Breast epithelium (tissue), 4 donors: Measurements from ENCODE around the gene FHL1. TPM values are rescaled to one million over a fixed set of nuclear protein-coding genes. Genes with fewer than 3 reads are reported as not detected.
"Not testable (repeated sequence)": the region's sequence is repeated elsewhere in the genome, so short reads cannot be mapped to it uniquely, and the experiment has no call there.

Source experiments
- DNase-seq, 2 donors: peaks; one replicate each; pipeline ENCODE4 v3.0.0-alpha.2; 2019; ENCODE audit warnings: low spot score in 2 of 2
- H3K27ac ChIP-seq, 2 donors: fragments of 200-600 bp; sonication (generic) in 1 of 2; one replicate each; pipeline ENCODE4 v1.5.1; 2016 to 2019; ENCODE audit warnings: mild to moderate bottlenecking in 1 of 2
- H3K27me3 ChIP-seq, 2 donors: fragments of 200-600 bp; sonication (generic) in 1 of 2; one replicate each; pipeline versions ENCODE4 v1.5.1 to v1.6.0; 2017 to 2019; ENCODE audit warnings: control low read depth in 1 of 2, mild to moderate bottlenecking in 1 of 2
- H3K36me3 ChIP-seq: fragments of 200-600 bp; one replicate; pipeline ENCODE4 v1.5.1; 2019
- H3K4me1 ChIP-seq, 2 donors: fragments of 200-600 bp; sonication (generic); one replicate each; pipeline ENCODE4 v1.5.1; 2016 to 2019; ENCODE audit warnings: control low read depth in 1 of 2
- H3K4me3 ChIP-seq, 3 donors: fragments of 200-600 bp; sonication (generic); 1 replicate in 2 of 3; 2 replicates in 1 of 3; pipeline ENCODE4 v1.5.1; 2016 to 2019; ENCODE audit warnings: mild to moderate bottlenecking in 3 of 3, moderate library complexity in 2 of 3
- H3K9me3 ChIP-seq, 2 donors: fragments of 200-600 bp; sonication (generic) in 1 of 2; one replicate each; pipeline ENCODE4 v1.5.1; 2016 to 2019; ENCODE audit warnings: control low read depth in 1 of 2
- CTCF ChIP-seq, 3 donors: fragments of 450-650 bp; IDR thresholded peaks; one replicate each; pipeline ENCODE4 v1.5.1; 2016 to 2017; ENCODE audit warnings: antibody characterized with exemption in 3 of 3, mild to moderate bottlenecking in 3 of 3, moderate library complexity in 3 of 3
- POLR2A ChIP-seq: fragments of 450-650 bp; IDR thresholded peaks from one replicate; pipeline ENCODE4 v1.6.1; 2016; ENCODE audit warnings: antibody characterized with exemption, mild to moderate bottlenecking, moderate library complexity
- POLR2AphosphoS5 ChIP-seq, 3 donors: sonication (generic); formaldehyde crosslinking; IDR thresholded peaks; one replicate each; pipeline ENCODE4 v1.6.1; 2017; ENCODE audit warnings: antibody characterized with exemption in 3 of 3
- intact Hi-C: fragments of 100-400 bp; cut with DNase I; formaldehyde crosslinking; loops from one replicate; pipeline ENCODE4 v1.15.1; 2023; ENCODE audit warnings: low total_unique reads
- total RNA-seq, 3 donors: library from RNA; depleted of rRNA; stranded (reverse); fragments of >200 nt; gene quantifications; one replicate each; pipeline ENCODE4 v1.1.0, GENCODE V29; 2016

Gene FHL1
- total RNA-seq, 3 donors from 2014 or later, result 299 to 1,250 (median 654) TPM

DNA sequence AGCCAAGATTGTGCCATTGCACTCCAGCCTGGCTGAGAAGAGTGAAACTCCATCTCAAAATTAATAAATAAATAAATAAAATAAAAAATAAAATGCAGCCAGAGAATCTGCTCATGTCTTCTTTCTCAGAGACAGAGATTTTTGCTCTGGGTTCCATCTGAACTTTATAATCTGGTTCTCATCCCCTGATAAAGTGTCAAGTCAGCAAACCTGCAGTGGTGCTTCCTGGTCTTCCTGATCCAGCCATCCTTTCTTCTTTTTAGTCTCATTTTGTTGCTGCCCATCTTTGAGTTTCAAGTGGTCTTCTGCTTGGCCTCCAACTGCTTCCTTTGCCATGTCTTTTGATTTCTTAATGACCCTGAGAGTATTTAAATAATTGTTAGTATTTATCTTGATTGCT, 79.7 kb downstream of the FHL1 start:
- H3K27ac ChIP-seq, result no peak overlapping the region
- no peak for DNase-seq
- TF ChIP-seq POLR2AphosphoS5 (IDR thresholded peaks at IDR 0.05), result no peak
- TF ChIP-seq CTCF (IDR thresholded peaks at IDR 0.05), result no peak
- TF ChIP-seq POLR2A, result no peak
- no peak overlapping the region for H3K4me3 ChIP-seq
- peaks cover 0 to 10% of the 10 kb centered on the region in 2 donors for H3K27me3 ChIP-seq
- intact Hi-C loops, result no loop called here
- H3K9me3 ChIP-seq, result no peaks in the 10 kb centered on the region
- H3K36me3 ChIP-seq, result no peaks in the 10 kb centered on the region
- H3K4me1 ChIP-seq, result no peaks in the 10 kb centered on the region

DNA sequence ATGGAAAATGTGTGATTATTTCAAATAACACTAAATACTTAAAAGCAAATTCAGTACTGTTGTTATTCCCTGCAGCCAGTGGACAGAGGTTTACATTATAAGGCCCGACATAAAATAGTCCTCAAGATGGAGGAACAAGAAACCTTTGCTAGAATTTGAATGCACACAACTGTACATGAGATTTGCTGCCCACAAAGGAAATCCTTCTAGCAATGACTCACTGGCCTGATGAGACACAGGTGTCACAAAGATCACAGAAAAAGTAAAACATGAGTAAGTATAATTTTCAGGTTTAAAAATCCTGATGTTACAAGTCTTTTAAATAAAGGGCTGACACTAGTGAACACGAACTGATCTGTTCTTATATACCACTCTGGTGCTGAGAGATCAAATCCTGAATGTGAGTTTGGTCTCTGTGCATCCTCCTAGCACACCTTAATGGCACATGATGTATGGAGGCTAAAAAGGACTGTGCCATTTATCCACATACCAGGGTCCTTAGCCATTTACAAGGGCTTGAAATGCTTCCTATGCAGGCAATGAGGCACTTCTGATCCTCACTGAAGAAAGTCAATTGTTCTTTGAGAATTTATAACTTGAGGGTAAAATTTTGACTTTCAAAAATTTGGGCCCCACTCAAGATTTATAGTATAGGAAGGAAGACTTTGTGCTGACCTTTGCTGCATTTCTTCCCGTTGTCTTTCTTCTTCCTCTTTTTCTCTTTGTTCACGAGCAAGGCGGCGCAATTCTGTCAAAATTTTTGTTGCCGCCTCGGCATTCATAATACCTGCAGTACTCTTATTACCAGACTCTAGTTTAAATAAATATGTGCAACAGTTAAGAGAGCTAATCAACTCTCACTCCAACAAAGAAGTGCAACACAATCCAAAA, 80.9 kb downstream of the FHL1 start:
- Histone ChIP-seq H3K27ac (no peak overlapping the region), H3K4me3 (no peak overlapping the region), H3K36me3 (no peaks in the 10 kb centered on the region), H3K4me1 (no peaks in the 10 kb centered on the region), H3K27me3 (peaks cover 0 to 12% of the 10 kb centered on the region in 2 donors), H3K9me3 (no peaks in the 10 kb centered on the region)
- TF ChIP-seq CTCF (IDR thresholded peaks at IDR 0.05) (no peak), POLR2A (no peak), POLR2AphosphoS5 (IDR thresholded peaks at IDR 0.05) (no peak)
- no peak for DNase-seq
- intact Hi-C loops, result no loop called here

DNA sequence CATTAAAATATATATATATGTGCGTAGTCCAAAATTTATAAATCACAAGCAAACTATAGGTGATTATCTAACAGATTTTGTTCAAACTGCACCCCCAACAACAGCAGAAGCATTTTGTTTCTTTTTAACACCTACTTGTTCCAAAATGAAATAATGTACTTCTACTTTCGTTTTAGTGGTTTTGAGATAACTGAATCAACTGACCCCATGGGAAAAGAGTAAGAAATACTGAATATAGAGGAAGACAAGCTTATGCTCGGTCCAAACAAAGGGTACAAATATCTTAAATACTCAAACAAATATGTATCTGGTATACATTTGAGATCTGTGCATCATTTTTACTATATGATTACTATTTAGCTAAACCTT, 81.5 kb downstream of the FHL1 start:
- Histone ChIP-seq H3K9me3 (no peaks in the 10 kb centered on the region), H3K27ac (no peak overlapping the region), H3K36me3 (no peaks in the 10 kb centered on the region), H3K4me3 (no peak overlapping the region), H3K4me1 (no peaks in the 10 kb centered on the region), H3K27me3 (peaks cover 0 to 9% of the 10 kb centered on the region in 2 donors)
- DNase-seq, result no peak
- intact Hi-C loops, result no loop called here
- TF ChIP-seq POLR2AphosphoS5 (IDR thresholded peaks at IDR 0.05) (no peak), POLR2A (no peak), CTCF (IDR thresholded peaks at IDR 0.05) (no peak)

DNA sequence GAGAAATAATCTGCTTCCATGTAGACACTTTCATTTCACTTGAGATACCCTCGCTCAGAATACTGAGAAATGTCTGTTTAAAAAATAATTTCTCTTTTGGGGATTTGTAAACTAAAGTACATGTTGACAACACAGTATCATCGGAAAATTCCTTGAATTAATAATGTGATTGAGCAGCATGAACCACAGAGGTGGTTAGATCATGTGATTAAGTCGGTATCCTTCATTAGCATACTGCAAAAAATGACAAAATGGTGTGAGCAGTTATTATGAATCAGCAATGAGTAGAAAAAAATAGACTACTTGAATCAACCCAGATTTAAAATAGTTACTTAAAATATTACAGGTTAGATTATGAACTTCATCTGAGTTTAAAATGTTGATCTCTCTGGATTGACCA, 89.7 kb downstream of the FHL1 start:
- H3K4me1 ChIP-seq, result no peaks in the 10 kb centered on the region
- no peak overlapping the region for H3K4me3 ChIP-seq
- DNase-seq, result no peak
- no peak overlapping the region for H3K27ac ChIP-seq
- H3K9me3 ChIP-seq, result no peaks in the 10 kb centered on the region
- peaks cover 0 to 1% of the 10 kb centered on the region in 2 donors for H3K27me3 ChIP-seq
- TF ChIP-seq POLR2AphosphoS5 (IDR thresholded peaks at IDR 0.05), result no peak
- no peak for TF ChIP-seq POLR2A
- TF ChIP-seq CTCF (IDR thresholded peaks at IDR 0.05), result no peak
- H3K36me3 ChIP-seq, result no peaks in the 10 kb centered on the region
- intact Hi-C loops, result no loop called here

DNA sequence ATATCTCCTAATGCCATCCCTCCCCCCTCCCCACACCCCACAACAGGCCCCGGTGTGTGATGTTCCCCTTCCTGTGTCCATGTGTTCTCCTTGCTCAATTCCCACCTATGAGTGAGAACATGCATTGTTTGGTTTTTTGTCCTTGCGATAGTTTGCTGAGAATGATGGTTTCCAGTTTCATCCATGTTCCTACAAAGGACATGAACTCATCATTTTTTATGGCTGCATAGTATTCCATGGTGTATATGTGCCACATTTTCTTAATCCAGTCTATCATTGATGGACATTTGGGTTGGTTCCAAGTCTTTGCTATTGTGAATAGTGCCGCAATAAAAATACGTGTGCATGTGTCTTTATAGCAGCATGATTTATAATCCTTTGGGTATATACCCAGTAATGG, 90.5 kb downstream of the FHL1 start:
- H3K4me3 ChIP-seq, DNase-seq, H3K27ac ChIP-seq, intact Hi-C loops, H3K9me3 ChIP-seq, H3K4me1 ChIP-seq, H3K27me3 ChIP-seq, H3K36me3 ChIP-seq: not testable (repeated sequence)
